Femur (tissue), 1 donor: Measurements from ENCODE around the gene ASB2.

Experiments used
- DNase-seq: peaks from one replicate; pipeline ENCODE4 v3.0.0-alpha.2; 2017

ASB2 gene

GRCh38 chr14:93926245-93926872, 50.0 kb downstream of the ASB2 start:
- DNase-seq, result no peak

- DNase-seq, result no peak
Observed at GRCh38 chr14:93925374-93925895, 50.9 kb downstream of the ASB2 start.

DNA sequence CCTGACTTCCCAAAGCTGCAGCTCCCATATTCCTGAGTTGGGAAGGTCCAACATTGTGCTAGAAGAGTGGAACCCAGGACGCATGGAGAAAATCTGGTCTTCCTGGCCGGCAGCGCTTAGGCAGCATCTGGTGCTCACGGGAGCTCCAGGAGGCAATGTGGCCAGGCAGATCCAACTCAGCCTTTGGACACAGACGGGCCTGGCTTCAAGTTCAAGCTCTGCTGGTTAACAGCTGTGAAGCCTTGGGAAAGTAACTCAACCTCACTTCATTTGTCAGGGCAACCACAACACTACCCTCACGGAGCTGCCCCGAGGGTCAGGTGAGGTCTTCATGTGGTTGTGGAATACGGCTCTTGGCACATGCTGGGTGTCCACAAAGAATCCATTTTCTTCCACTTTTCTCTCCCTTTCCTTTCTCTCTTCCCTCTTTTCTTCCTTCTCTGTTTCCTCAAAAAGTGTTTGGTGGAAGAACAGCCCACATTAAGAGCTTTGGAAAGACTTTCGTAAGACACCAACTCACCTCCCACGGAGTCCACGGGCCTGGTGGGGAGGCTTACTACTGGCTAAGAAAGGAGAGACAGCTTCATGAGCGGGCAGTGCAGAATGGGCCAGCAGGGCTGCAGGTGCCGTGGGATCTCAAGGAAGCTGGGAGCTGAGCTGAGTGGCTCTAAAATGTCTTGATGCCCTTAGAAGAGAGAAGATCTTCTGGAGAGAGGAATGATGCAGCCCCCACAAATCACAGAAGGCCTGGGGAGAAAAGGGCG, 51.6 kb downstream of the ASB2 start:
- DNase-seq, result no peak

DNA sequence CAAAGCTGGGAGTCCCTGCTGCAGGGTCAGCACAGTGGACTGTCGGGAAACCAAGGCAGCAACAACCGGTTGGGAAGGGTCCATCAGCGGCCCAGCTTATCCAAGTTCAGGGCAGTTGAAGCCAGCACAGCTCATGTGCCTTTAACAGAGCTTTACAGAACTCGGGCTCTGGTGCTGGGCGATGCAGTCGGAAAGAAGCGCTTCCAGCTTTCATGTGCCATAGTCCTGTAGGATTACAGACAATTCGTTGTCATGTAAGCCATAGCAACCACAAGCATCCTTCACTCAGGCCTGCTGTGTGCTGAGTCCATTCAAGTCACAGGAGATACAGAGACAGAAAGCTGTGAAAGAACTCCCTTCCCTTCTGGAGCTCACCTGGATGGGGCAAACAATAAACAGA, 52.7 kb downstream of the ASB2 start:
- no peak for DNase-seq

DNA sequence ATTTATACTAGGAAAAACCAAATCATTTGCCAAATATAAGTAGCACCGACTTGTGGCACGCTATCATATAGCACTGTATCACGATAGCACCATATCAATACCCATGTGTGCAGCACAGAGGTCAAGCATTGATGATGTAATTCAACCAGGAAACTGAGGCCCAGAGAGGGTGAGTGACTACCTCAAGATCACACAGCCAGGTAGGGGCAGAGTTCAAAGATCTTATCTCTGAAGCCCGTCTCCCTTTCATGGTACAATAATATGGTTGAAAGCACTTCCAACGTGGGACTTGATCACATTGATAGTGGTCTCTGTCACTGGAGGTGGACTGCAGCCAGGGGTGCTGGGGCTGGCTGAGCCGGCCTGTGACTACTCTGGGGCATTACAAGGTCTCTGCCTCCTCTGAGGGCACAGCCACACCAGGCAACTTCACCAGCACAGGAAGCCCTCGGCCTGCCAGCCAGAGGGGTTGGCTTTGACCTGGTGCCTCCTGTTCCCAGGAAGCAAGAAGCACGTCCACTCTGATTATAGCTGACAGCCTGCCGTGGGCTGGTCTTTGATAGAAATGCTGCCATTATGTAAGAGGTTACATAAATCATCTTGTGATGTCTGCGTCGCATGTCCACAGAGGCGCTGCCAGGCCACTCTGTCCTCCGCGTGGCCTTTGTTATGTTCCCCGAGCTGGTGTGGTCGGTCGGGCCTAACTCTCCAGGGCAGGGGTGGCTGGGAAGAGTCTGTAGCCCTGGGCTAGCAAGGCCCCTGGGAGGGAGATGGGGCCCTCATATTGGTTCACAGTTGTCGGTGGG, 55.2 kb downstream of the ASB2 start:
- no peak for DNase-seq

GRCh38 chr14:93917141-93917540, 59.2 kb downstream of the ASB2 start:
- no peak for DNase-seq

DNA sequence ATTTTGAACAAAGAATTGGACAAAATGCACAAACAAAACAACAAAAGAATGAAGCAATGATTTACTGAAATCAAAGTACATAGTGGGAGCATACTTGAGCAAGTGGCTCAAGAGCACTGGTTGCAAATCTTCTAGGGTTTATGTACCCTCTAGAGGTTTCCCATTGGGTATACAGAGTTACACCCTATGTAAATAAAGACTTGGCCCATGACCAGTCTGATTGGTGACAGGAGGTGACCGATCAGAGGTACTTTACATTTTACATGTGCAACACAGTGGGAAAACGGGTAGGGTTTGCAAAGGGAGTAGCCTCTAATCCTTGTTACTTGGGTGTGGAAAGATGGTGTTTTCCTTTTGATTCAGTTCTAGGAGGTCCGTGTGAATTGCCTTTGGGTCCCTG, 59.9 kb downstream of the ASB2 start:
- DNase-seq, result no peak

DNA sequence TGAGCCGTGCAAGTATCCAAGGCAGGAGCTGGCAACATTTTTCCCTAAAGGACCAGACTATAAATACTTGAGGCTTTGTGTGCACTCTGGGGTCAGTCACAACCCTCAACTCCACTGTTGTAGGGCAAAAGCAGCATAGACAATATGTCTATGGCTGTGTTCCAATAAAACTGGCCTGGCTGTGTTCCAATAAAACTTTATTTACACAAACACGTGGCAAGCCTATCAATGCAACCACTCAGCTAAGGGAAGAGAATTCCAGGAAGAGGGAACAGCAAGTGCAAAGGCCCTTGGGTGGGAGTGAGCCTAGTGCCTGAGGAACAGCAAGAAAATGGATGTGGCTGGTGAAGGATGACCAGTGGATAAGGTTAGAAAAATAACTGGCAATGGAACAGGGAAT, 60.6 kb downstream of the ASB2 start:
- DNase-seq, result no peak

- no peak for DNase-seq
Observed at GRCh38 chr14:93915070-93915705, 61.2 kb downstream of the ASB2 start.

DNA sequence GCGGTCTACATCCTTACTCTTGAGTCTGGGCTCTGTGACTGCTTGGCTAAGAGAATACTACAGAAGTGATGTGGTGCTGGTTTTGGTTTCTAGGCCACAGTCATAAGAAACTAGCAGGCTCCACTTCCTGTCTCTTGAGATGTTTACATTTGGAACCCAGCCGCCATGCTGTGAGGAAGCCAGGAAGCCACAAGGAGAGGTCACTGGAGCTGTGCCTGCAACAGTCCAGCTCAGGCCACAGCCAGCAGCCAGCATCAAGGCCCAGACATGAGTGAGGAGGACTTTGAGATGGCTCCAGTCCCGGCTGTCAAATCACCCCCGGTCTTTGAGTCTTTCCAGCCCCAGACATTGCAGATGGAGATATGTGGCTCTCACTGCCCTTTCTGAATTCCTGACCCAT, 62.1 kb downstream of the ASB2 start:
- no peak for DNase-seq

- DNase-seq, result no peak
Observed at GRCh38 chr14:93912782-93913181, 63.6 kb downstream of the ASB2 start.

DNA sequence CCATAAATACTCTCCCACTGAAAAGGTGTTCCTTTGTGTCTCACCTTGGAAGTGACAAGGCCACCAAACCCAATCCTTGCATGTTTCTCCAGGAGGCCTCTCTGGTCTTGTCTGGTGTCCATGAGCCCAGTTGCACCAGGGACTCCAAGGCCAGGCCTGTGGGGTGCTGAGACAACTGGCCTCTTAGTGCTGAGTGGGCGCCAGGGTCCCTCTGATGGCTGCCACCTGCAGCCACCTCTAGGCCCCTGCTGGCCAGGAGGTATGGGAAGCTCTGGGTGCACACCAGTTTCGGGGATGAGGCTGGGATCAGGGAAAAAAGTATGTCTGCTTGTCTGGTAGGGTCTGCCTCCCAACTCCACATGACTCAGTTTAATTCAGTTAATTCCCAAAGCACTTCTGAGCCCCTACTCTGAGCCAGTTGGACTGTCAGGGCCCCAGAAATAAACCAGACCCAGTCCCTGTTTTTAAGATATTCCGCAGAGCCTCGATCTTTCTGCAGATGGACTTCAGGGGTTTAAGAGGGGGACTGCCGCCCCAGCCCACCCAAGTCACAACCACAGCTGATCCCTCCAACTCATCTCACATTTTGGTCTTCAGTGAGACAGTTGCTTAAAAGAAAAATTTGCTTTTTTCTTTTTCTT, 64.3 kb downstream of the ASB2 start:
- DNase-seq, result no peak

DNA sequence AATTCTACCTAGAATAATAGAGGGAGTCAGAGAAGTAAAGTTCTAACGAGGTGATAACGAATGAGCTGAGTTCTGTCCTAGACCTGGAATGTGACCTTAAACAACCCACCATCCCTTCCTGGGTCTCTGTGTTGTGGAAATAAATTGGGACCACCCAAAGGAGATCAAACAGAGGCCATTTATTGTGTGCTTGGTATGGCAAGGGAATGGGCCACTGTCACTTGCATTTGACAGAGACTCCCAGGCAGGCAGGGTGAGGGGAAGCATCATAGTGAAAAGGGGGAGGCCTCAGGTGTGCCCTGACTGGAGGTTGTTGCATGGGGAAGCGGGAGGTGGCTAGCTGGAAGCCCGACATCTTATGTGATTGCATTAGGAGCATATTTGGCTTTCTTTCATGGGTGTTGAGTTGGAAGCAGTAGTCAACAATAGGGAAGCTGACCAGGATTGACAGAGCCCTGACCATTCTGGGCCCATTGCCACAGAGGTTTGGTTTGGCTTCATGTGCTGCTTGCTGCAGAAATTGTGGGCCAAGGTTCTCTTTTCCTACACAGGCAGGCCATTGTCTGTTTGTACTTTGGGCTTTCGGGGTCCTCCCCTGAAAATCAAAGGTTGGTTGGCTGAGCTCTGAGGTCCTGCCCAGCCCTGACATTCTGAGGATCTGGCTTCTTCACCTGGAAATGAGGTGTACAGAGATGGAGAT, 66.8 kb downstream of the ASB2 start:
- peak; percentile 49 for DNase-seq

- peak; percentile 41 for DNase-seq
Observed at GRCh38 chr14:93906341-93907329, 69.7 kb downstream of the ASB2 start.

GRCh38 chr14:93905623-93906022, 70.7 kb downstream of the ASB2 start:
- no peak for DNase-seq

DNA sequence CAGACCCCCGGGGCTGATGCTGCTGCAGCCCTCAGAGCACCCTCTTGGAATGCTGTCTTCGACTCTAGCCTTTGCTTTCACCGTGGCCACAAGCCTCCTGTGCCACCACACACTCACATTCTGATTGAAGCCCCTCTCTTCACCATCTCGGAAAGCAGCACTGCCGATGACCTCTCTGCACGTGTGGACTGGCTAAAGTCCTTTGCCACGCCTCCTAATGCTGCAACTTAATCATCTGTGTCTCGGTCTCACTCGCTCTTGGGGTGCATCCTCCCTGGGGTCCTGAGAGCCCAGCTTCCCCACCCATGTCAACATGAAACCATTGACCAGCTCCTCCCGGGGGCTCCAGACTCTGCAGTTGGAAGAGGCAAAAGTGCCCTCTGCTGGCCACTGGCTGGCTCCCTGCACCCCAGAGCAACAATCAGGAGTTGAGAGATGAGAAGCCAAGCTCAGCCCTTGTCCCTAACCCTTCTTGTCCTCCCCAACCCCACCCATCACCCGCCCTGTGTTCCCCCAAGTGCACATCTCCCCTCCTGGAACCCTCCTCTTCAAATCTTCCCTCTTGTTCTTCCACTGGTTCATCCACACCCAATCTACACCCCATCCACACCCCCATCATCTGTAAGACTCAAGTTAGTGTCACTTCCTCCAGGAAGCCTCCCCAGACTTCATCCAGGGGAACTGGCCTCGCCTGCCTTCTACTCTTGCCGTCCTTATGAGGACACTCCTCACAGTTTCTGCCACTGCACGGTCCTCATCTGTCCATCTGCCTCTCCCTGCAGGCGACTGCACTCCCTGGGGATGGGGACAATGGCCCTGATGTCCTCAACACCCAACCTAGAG, 72.8 kb downstream of the ASB2 start:
- no peak for DNase-seq

GRCh38 chr14:93902619-93903307, 73.6 kb downstream of the ASB2 start:
- no peak for DNase-seq

DNA sequence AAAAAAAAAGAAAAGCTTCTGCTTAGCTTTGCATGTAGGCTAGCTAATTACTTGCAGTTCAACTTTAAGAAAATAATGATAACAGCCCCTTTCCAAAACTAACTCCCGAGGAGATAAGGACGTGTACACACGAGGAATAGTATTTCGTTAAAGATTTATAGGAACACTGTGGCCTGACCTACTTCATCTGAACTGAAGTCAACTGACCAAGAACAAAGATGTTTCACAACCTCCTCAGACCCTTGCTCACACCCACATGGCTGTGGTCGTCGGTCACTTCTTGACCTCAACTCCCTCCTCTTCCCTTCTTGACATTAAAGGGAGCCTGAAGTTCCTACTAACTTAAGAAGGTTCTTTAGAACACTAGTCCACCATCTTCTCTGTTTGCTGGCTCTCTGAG, 74.6 kb downstream of the ASB2 start:
- no peak for DNase-seq

- no peak for DNase-seq
Observed at GRCh38 chr14:93898731-93899130, 77.6 kb downstream of the ASB2 start.
